ENCODE measurements around the gene ERG.

Gene ERG

GRCh38 chr21:38376693-38377092, 121.6 kb downstream of the ERG start:
- no peak for TF ChIP-seq CTCF (IDR thresholded peaks at IDR 0.05; ENCODE audit: insufficient read depth, missing control alignments)
- no peak for FAIRE-seq
- DNase-seq (ENCODE audit: insufficient read length, low spot score), result no peak

GRCh38 chr21:38376235-38376634, 122.0 kb downstream of the ERG start:
- DNase-seq (ENCODE audit: insufficient read length, low spot score) (no peak), FAIRE-seq (no peak)
- no peak for TF ChIP-seq CTCF (IDR thresholded peaks at IDR 0.05; ENCODE audit: insufficient read depth, missing control alignments)

GRCh38 chr21:38367646-38368045, 130.6 kb downstream of the ERG start:
- no peak for FAIRE-seq
- TF ChIP-seq CTCF (IDR thresholded peaks at IDR 0.05; ENCODE audit: insufficient read depth, missing control alignments), result no peak
- no peak for DNase-seq (ENCODE audit: insufficient read length, low spot score)

GRCh38 chr21:38365521-38365920, 132.8 kb downstream of the ERG start:
- FAIRE-seq (no peak), DNase-seq (ENCODE audit: insufficient read length, low spot score) (no peak)
- TF ChIP-seq CTCF (IDR thresholded peaks at IDR 0.05; ENCODE audit: insufficient read depth, missing control alignments), result no peak

- no peak for TF ChIP-seq CTCF (IDR thresholded peaks at IDR 0.05; ENCODE audit: insufficient read depth, missing control alignments)
- no peak for DNase-seq (ENCODE audit: insufficient read length, low spot score)
- FAIRE-seq, result no peak
These were observed 134.6 kb downstream of the ERG start for GRCh38 chr21:38363693-38364092.

- DNase-seq (ENCODE audit: insufficient read length, low spot score) (no peak), FAIRE-seq (no peak)
- no peak for TF ChIP-seq CTCF (IDR thresholded peaks at IDR 0.05; ENCODE audit: insufficient read depth, missing control alignments)
These were observed 137.0 kb downstream of the ERG start for GRCh38 chr21:38361324-38361723.

GRCh38 chr21:38359835-38360234, 138.4 kb downstream of the ERG start:
- TF ChIP-seq CTCF (IDR thresholded peaks at IDR 0.05; ENCODE audit: insufficient read depth, missing control alignments), result no peak
- DNase-seq (ENCODE audit: insufficient read length, low spot score) (no peak), FAIRE-seq (no peak)

All from D721Med (cell line).